A549 (cell line): ENCODE measurements around the gene FAM228B. TPM values are rescaled to one million over a fixed set of nuclear protein-coding genes. Genes with fewer than 3 reads are reported as not detected.
"Not testable (repeated sequence)": the region's sequence is repeated elsewhere in the genome, so short reads cannot be mapped to it uniquely, and the experiment has no call there.

Experiments
- ATAC-seq, 2 experiments: fragments of 200-7000 bp in 1 of 2; fragments of >200 bp in 1 of 2; cut with Nextera tagmentation in 1 of 2; cut with Tn5 transposase in 1 of 2; 3 replicates each; pipeline versions ENCODE4 v1.8.0 to v1.9.1; 2018 to 2020; ENCODE audit warnings: mild to moderate bottlenecking in 1 of 2, moderate library complexity in 1 of 2
- CTCF ChIA-PET: fragments of 300-600 bp; sonication (Branson Sonifier 250); formaldehyde crosslinking; extraction: SDS; loops from one replicate; lab custom pipeline; 2021; ENCODE audit warnings: antibody characterized with exemption, inconsistent platforms; lab: Yijun Ruan, JAX
- POLR2A ChIA-PET: fragments of 350-600 bp; formaldehyde crosslinking; extraction: SDS; loops from one replicate; lab custom pipeline; 2021; ENCODE audit warnings: antibody characterized with exemption, inconsistent platforms; lab: Yijun Ruan, JAX
- DNase-seq, 2 experiments: peaks; one replicate each; pipeline versions ENCODE4 v3.0.0 to v3.0.0-alpha.2; 2011 to 2016; ENCODE audit warnings: low read depth in 1 of 2, low spot score in 1 of 2
- FAIRE-seq: peaks from 2 replicates; lab custom pipeline; 2011; peaks lifted over from hg19 to GRCh38; lab: Jason Lieb, UNC
- H3K27ac ChIP-seq, 2 experiments: fragments of >200 bp; sonication (Bioruptor Twin); formaldehyde crosslinking; 3 replicates each; pipeline ENCODE4 v1.5.1; 2016 to 2017
- H3K4me1 ChIP-seq: fragments of >200 bp; sonication (Bioruptor Twin); formaldehyde crosslinking; 3 replicates; pipeline ENCODE4 v1.6.1; 2016
- H3K4me2 ChIP-seq: fragments of >200 bp; sonication (Bioruptor Twin); formaldehyde crosslinking; 3 replicates; pipeline ENCODE4 v1.6.1; 2016
- H3K4me3 ChIP-seq: fragments of >200 bp; sonication (Bioruptor Twin); formaldehyde crosslinking; 3 replicates; pipeline ENCODE4 v1.5.1; 2016
- H3K9me3 ChIP-seq: fragments of >200 bp; sonication (Bioruptor Twin); formaldehyde crosslinking; 3 replicates; pipeline ENCODE4 v1.6.1; 2016
- BCL3 ChIP-seq: fragments of >200 bp; sonication (Bioruptor Twin); formaldehyde crosslinking; IDR thresholded peaks from 3 replicates; pipeline ENCODE4 v1.6.1; 2016
- BHLHE40 ChIP-seq: IDR thresholded peaks from 2 replicates; pipeline ENCODE4 v1.6.1; 2012; ENCODE audit warnings: low read depth, low read length, inconsistent platforms
- CBX2 ChIP-seq: fragments of 200-600 bp; sonication (generic); IDR thresholded peaks from 2 replicates; pipeline ENCODE4 v1.6.1; 2016; ENCODE audit warnings: low read depth, mild to moderate bottlenecking, borderline replicate concordance
- CHD2 ChIP-seq: fragments of 150-350 bp; IDR thresholded peaks from 2 replicates; pipeline ENCODE4 v1.6.1; 2014; ENCODE audit warnings: low read length; ENCODE audit not compliant: partially characterized antibody
- E2F6 ChIP-seq: IDR thresholded peaks from 2 replicates; pipeline ENCODE4 v1.6.1; 2012; ENCODE audit warnings: low read depth, borderline replicate concordance
- EHMT2 ChIP-seq: fragments of 200-600 bp; sonication (generic); IDR thresholded peaks from 2 replicates; pipeline ENCODE4 v1.6.1; 2016; ENCODE audit warnings: antibody characterized with exemption, low read depth, mild to moderate bottlenecking, moderate library complexity
- FOSL2 ChIP-seq, 2 experiments: fragments of 450-650 bp in 1 of 2; fragments of >200 bp in 1 of 2; sonication (Bioruptor Twin) in 1 of 2; formaldehyde crosslinking; IDR thresholded peaks; 2 replicates each; pipeline versions ENCODE4 v1.5.0 to v1.6.1; 2016 to 2020; ENCODE audit warnings: mild to moderate bottlenecking in 1 of 2, moderate library complexity in 1 of 2
- HDAC2 ChIP-seq: fragments of 200-600 bp; sonication (generic); IDR thresholded peaks from 2 replicates; pipeline ENCODE4 v1.6.1; 2016
- HES2 ChIP-seq: fragments of >200 bp; sonication (Bioruptor Twin); formaldehyde crosslinking; IDR thresholded peaks from 2 replicates; pipeline ENCODE4 v1.6.1; 2016
- HEYL ChIP-seq: fragments of 250-450 bp; sonication (Bioruptor Pico); IDR thresholded peaks from 2 replicates; pipeline ENCODE4 v1.8.0; 2021; ENCODE audit warnings: mild to moderate bottlenecking, moderate library complexity
- HOXA7 ChIP-seq: fragments of 250-450 bp; sonication (Bioruptor Pico); IDR thresholded peaks from 2 replicates; pipeline ENCODE4 v1.5.0; 2020; ENCODE audit warnings: mild to moderate bottlenecking, moderate library complexity
- HOXB5 ChIP-seq: fragments of 250-450 bp; sonication (Bioruptor Pico); IDR thresholded peaks from 2 replicates; pipeline ENCODE4 v1.5.0; 2020; ENCODE audit warnings: mild to moderate bottlenecking, moderate library complexity
- JUN ChIP-seq, 2 experiments: fragments of >200 bp; sonication (Bioruptor Twin); formaldehyde crosslinking; IDR thresholded peaks; 2 replicates in 1 of 2; 3 replicates in 1 of 2; pipeline ENCODE4 v1.6.1; 2016 to 2017
- KDM1A ChIP-seq: fragments of 200-600 bp; sonication (generic); IDR thresholded peaks from 2 replicates; pipeline ENCODE4 v1.6.1; 2016; ENCODE audit warnings: low read depth, mild to moderate bottlenecking
- MYC ChIP-seq: IDR thresholded peaks from 2 replicates; pipeline ENCODE4 v1.6.1; 2012; ENCODE audit warnings: mild to moderate bottlenecking, inconsistent platforms, low read length, improper control_type of control experiment, borderline replicate concordance
- NFE2L2 ChIP-seq: fragments of 150-350 bp; conservative IDR thresholded peaks from 2 replicates; pipeline ENCODE4 v1.6.1; 2014; ENCODE audit warnings: low read length
- NR3C1 ChIP-seq: fragments of >200 bp; sonication (Bioruptor Twin); formaldehyde crosslinking; IDR thresholded peaks from 3 replicates; pipeline ENCODE4 v1.6.1; 2017
- PBX3 ChIP-seq: IDR thresholded peaks from 2 replicates; pipeline ENCODE4 v1.6.1; 2012
- SMC3 ChIP-seq: fragments of >200 bp; sonication (Bioruptor Twin); formaldehyde crosslinking; IDR thresholded peaks from 3 replicates; pipeline ENCODE4 v1.6.1; 2018; ENCODE audit warnings: inconsistent platforms
- SREBF2 ChIP-seq: fragments of 450-650 bp; IDR thresholded peaks from 2 replicates; pipeline ENCODE4 v1.6.1; 2014; ENCODE audit warnings: mild to moderate bottlenecking, moderate library complexity
- TFCP2L1 ChIP-seq: fragments of 250-450 bp; sonication (Bioruptor Pico); IDR thresholded peaks from 2 replicates; pipeline ENCODE4 v1.5.0; 2021; ENCODE audit warnings: mild to moderate bottlenecking
- USF2 ChIP-seq: fragments of 450-650 bp; IDR thresholded peaks from 2 replicates; pipeline ENCODE4 v1.6.1; 2014; ENCODE audit warnings: antibody characterized with exemption
- ZC3H11A ChIP-seq: fragments of 450-650 bp; IDR thresholded peaks from 2 replicates; pipeline ENCODE4 v1.6.1; 2014; ENCODE audit warnings: antibody characterized with exemption, mild to moderate bottlenecking
- WGBS: methylation state at CpG from one replicate; pipeline ENCODE4 v1.1.6; 2017; ENCODE audit errors: missing lambda C conversion rate; 5-methylcytosine and 5-hydroxymethylcytosine counted together
- polyA plus RNA-seq, 4 experiments: library from polyadenylated mRNA; depleted of rRNA in 3 of 4; stranded (reverse); fragments of >200 nt; fragmentation: RNase III in 1 of 4; extraction: RNeasy Plus Mini Kit Qiagen cat#74134 plus additional on column Dnase treatment in 1 of 4; gene quantifications; 2 replicates in 3 of 4; 3 replicates in 1 of 4; pipeline ENCODE4 v1.2.3, GENCODE V29; 2011 to 2017

The FAM228B gene
- polyA plus RNA-seq, 2 of the 4 experiments (the other 2 are of a cell fraction), result 3.8 to 7.6 TPM

- TF ChIP-seq JUN (IDR thresholded peaks at IDR 0.05), result no peak
- no peak for TF ChIP-seq MYC
- TF ChIP-seq BHLHE40, result no peak
- no peak for TF ChIP-seq HES2
- no peak for TF ChIP-seq CBX2
- TF ChIP-seq FOSL2 (IDR thresholded peaks at IDR 0.05), result no peak
- TF ChIP-seq FOSL2 (CRISPR knock-in tag; IDR thresholded peaks at IDR 0.05), result no peak
- H3K9me3 ChIP-seq, result no peaks in the 10 kb centered on the region
- CTCF ChIA-PET, result interaction anchor here (2.7 to 8.3 kb wide), 2 partner anchors 15 to 42 kb away, joined by 12 to 75 read pairs; partner anchors contain the start of gene TP53I3
- peaks cover 13% of the 10 kb centered on the region; the same call in 1 of the 3 replicates for H3K4me1 ChIP-seq
- FAIRE-seq, result no peak
- H3K4me2 ChIP-seq, result no peak overlapping the region
- no peak for ATAC-seq
- no peak overlapping the region for H3K4me3 ChIP-seq
- no peak for DNase-seq
- POLR2A ChIA-PET, result no interaction called here
- 82% methylated on average over 1 of the region's 1 CpG for WGBS
- H3K27ac ChIP-seq, result no peak overlapping the region
Observed at GRCh38 chr2:24125956-24126355, 2.7 kb downstream of the FAM228B start.

GRCh38 chr2:24132543-24132942 is 9.3 kb downstream of the FAM228B start:
- ChIA-PET POLR2A (no interaction called here), CTCF (interaction anchor here (0.7 to 1.2 kb wide), 2 partner anchors 48 to 781 kb away, joined by 3 read pairs; partner anchors contain the start of gene TP53I3)
- ATAC-seq, result no peak
- no peaks in the 10 kb centered on the region for H3K4me1 ChIP-seq
- TF ChIP-seq PBX3 (no peak), HOXB5 (no peak), HDAC2 (no peak), CHD2 (no peak), TFCP2L1 (CRISPR knock-in tag) (no peak), USF2 (no peak), BCL3 (no peak), HOXA7 (CRISPR knock-in tag) (no peak), KDM1A (no peak), NR3C1 (no peak), EHMT2 (no peak), HEYL (CRISPR knock-in tag) (no peak), SREBF2 (no peak), NFE2L2 (no peak), E2F6 (no peak), SMC3 (no peak), MYC (no peak), ZC3H11A (no peak)
- H3K27ac ChIP-seq, result no peak overlapping the region
- DNase-seq, result no peak
- peaks cover 9% of the 10 kb centered on the region; the same call in 1 of the 3 replicates for H3K9me3 ChIP-seq
- FAIRE-seq, result no peak
- 80% methylated on average over 3 of the region's 3 CpGs for WGBS
- H3K4me2 ChIP-seq, result no peak overlapping the region
- no peak overlapping the region for H3K4me3 ChIP-seq

- H3K27ac ChIP-seq, H3K4me2 ChIP-seq, POLR2A ChIA-PET, H3K4me1 ChIP-seq, ATAC-seq, H3K4me3 ChIP-seq, FAIRE-seq, DNase-seq, H3K9me3 ChIP-seq: not testable (repeated sequence)
- CTCF ChIA-PET, result interaction anchor here (0.6 to 1.6 kb wide), 3 partner anchors 16 to 591 kb away, joined by 3 to 5 read pairs (median 4); no protein-coding TSS in a partner anchor
- 92% methylated on average over 5 of the region's 5 CpGs for WGBS
Observed at GRCh38 chr2:24140305-24140704, 17.0 kb downstream of the FAM228B start.
